Suprapubic skin (tissue), 4 donors: ENCODE data around the gene CHN2. TPM values are rescaled to one million over a fixed set of nuclear protein-coding genes. Genes with fewer than 3 reads are reported as not detected.

Experiments
- DNase-seq, 2 donors: peaks; one replicate each; pipeline ENCODE4 v3.0.0-alpha.2; 2019; ENCODE audit warnings: low spot score in 2 of 2
- H3K27ac ChIP-seq: fragments of 200-600 bp; sonication (generic); one replicate; pipeline ENCODE4 v1.5.1; 2019
- H3K27me3 ChIP-seq: fragments of 200-600 bp; sonication (generic); one replicate; pipeline ENCODE4 v1.5.1; 2019
- H3K36me3 ChIP-seq: fragments of 200-600 bp; sonication (generic); one replicate; pipeline ENCODE4 v1.5.1; 2019
- H3K4me1 ChIP-seq: fragments of 200-600 bp; sonication (generic); one replicate; pipeline ENCODE4 v1.5.1; 2019
- H3K4me3 ChIP-seq: fragments of 200-600 bp; sonication (generic); one replicate; pipeline ENCODE4 v1.5.1; 2019; ENCODE audit warnings: mild to moderate bottlenecking
- H3K9me3 ChIP-seq: fragments of 200-600 bp; sonication (generic); one replicate; pipeline ENCODE4 v1.5.1; 2019
- EP300 ChIP-seq: sonication (generic); formaldehyde crosslinking; IDR thresholded peaks from one replicate; pipeline ENCODE4 v1.6.1; 2017; ENCODE audit warnings: antibody characterized with exemption
- POLR2A ChIP-seq, 2 donors: fragments of 450-650 bp; IDR thresholded peaks; one replicate each; pipeline ENCODE4 v1.6.1; 2017; ENCODE audit warnings: antibody characterized with exemption in 2 of 2, mild to moderate bottlenecking in 2 of 2, moderate library complexity in 2 of 2
- POLR2AphosphoS5 ChIP-seq, 3 donors: sonication (generic); formaldehyde crosslinking; IDR thresholded peaks; one replicate each; pipeline ENCODE4 v1.6.1; 2017; ENCODE audit warnings: antibody characterized with exemption in 3 of 3
- WGBS: methylation state at CpG from one replicate; pipeline ENCODE4 v1.1.5; 2018; 5-methylcytosine and 5-hydroxymethylcytosine counted together
- total RNA-seq, 4 donors: library from RNA; depleted of rRNA; stranded (reverse); fragments of >200 nt; gene quantifications; one replicate each; pipeline ENCODE4 v1.1.0, GENCODE V29; 2016
- TF ChIP-seq, protein P1 (sequence below), 2 donors: fragments of 200-600 bp in 1 of 2; fragments of 450-650 bp in 1 of 2; sonication (generic) in 1 of 2; IDR thresholded peaks; one replicate each; pipeline ENCODE4 v1.5.1; 2016 to 2019; ENCODE audit warnings: antibody characterized with exemption in 2 of 2, mild to moderate bottlenecking in 1 of 2, moderate library complexity in 1 of 2

Gene CHN2
- total RNA-seq, 4 donors from 2014 or later: 3.3 to 9.6 (median 6.2) TPM

GRCh38 chr7:29391262-29391661 is 196.7 kb downstream of the CHN2 start:
- Histone ChIP-seq H3K27ac (no peak overlapping the region), H3K36me3 (no peaks in the 10 kb centered on the region), H3K4me3 (no peak overlapping the region), H3K9me3 (no peaks in the 10 kb centered on the region), H3K27me3 (peaks cover 11% of the 10 kb centered on the region), H3K4me1 (no peaks in the 10 kb centered on the region)
- no peak for DNase-seq
- TF ChIP-seq EP300 (no peak), POLR2AphosphoS5 (IDR thresholded peaks at IDR 0.05) (no peak), POLR2A (IDR thresholded peaks at IDR 0.05) (no peak)
- TF ChIP-seq, protein P1, sequence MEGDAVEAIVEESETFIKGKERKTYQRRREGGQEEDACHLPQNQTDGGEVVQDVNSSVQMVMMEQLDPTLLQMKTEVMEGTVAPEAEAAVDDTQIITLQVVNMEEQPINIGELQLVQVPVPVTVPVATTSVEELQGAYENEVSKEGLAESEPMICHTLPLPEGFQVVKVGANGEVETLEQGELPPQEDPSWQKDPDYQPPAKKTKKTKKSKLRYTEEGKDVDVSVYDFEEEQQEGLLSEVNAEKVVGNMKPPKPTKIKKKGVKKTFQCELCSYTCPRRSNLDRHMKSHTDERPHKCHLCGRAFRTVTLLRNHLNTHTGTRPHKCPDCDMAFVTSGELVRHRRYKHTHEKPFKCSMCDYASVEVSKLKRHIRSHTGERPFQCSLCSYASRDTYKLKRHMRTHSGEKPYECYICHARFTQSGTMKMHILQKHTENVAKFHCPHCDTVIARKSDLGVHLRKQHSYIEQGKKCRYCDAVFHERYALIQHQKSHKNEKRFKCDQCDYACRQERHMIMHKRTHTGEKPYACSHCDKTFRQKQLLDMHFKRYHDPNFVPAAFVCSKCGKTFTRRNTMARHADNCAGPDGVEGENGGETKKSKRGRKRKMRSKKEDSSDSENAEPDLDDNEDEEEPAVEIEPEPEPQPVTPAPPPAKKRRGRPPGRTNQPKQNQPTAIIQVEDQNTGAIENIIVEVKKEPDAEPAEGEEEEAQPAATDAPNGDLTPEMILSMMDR (IDR thresholded peaks at IDR 0.05): no peak
- 78% methylated on average over 1 of the region's 1 CpG for WGBS

DNA sequence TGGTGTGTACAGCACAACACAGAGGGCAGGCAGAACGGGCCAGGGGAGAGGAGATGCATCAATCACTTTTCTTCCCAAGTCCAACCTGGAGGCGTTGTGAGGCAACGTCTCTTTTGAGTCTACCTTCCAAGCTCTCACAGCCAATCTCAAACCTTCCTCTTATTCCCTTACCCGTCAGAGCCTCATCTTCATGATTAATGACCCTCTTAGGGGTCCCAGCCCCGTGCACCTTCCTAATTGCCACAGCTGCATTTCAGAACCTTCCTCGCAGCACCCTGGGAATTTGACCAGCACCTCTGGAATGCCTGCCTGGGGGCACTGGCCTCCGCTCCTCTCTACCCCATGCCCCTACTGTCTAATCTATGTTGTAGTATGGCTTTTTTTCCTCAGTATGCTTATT is 199.7 kb downstream of the CHN2 start:
- no peak for DNase-seq
- TF ChIP-seq EP300 (no peak), POLR2AphosphoS5 (IDR thresholded peaks at IDR 0.05) (no peak), POLR2A (IDR thresholded peaks at IDR 0.05) (no peak)
- TF ChIP-seq, protein P1 (IDR thresholded peaks at IDR 0.05): no peak
- H3K36me3 ChIP-seq: peaks cover 3% of the 10 kb centered on the region
- peaks cover 6% of the 10 kb centered on the region for H3K27me3 ChIP-seq
- no peak overlapping the region for H3K4me3 ChIP-seq
- 65% methylated on average over 7 of the region's 7 CpGs for WGBS
- no peaks in the 10 kb centered on the region for H3K4me1 ChIP-seq
- H3K9me3 ChIP-seq: no peaks in the 10 kb centered on the region
- H3K27ac ChIP-seq: no peak overlapping the region

GRCh38 chr7:29396563-29396962 is 202.0 kb downstream of the CHN2 start:
- Histone ChIP-seq H3K27ac (no peak overlapping the region), H3K27me3 (peaks cover 6% of the 10 kb centered on the region), H3K4me3 (no peak overlapping the region), H3K9me3 (no peaks in the 10 kb centered on the region), H3K4me1 (no peaks in the 10 kb centered on the region), H3K36me3 (peaks cover 3% of the 10 kb centered on the region)
- DNase-seq: no peak
- TF ChIP-seq, protein P1 (IDR thresholded peaks at IDR 0.05): no peak
- TF ChIP-seq EP300 (no peak), POLR2A (IDR thresholded peaks at IDR 0.05) (no peak), POLR2AphosphoS5 (IDR thresholded peaks at IDR 0.05) (no peak)
- 90% methylated on average over 7 of the region's 7 CpGs for WGBS

DNA sequence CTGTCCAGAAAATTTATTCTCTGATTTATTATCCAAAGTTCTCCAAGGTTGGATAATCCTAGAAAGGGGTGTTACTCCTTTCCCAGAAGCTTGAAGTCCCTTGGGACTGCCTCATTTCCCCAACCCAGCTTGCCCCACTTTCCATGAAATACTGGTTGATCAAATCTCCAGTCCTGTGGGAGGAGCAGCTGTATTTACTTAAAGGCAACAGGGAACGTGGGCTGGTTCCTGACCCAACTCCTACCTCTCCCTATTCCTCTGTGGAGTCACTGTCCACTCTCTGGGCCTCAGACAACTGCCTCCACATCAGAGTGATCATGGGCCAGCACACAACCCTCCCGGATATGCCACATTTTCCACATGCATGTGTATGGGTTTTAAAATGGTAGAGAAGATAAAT is 202.8 kb downstream of the CHN2 start:
- H3K27ac ChIP-seq: no peak overlapping the region
- peaks cover 6% of the 10 kb centered on the region for H3K27me3 ChIP-seq
- TF ChIP-seq POLR2AphosphoS5 (IDR thresholded peaks at IDR 0.05): no peak
- no peak for TF ChIP-seq POLR2A (IDR thresholded peaks at IDR 0.05)
- TF ChIP-seq EP300: no peak
- TF ChIP-seq, protein P1 (IDR thresholded peaks at IDR 0.05): no peak
- WGBS: 56% methylated on average over 2 of the region's 2 CpGs
- no peaks in the 10 kb centered on the region for H3K4me1 ChIP-seq
- H3K36me3 ChIP-seq: peaks cover 3% of the 10 kb centered on the region
- no peaks in the 10 kb centered on the region for H3K9me3 ChIP-seq
- DNase-seq: no peak
- no peak overlapping the region for H3K4me3 ChIP-seq

GRCh38 chr7:29398011-29398410 is 203.4 kb downstream of the CHN2 start:
- no peak for TF ChIP-seq EP300
- no peak for TF ChIP-seq POLR2A (IDR thresholded peaks at IDR 0.05)
- TF ChIP-seq POLR2AphosphoS5 (IDR thresholded peaks at IDR 0.05): no peak
- TF ChIP-seq, protein P1 (IDR thresholded peaks at IDR 0.05): no peak
- Histone ChIP-seq H3K27ac (no peak overlapping the region), H3K27me3 (peaks cover 6% of the 10 kb centered on the region), H3K4me3 (no peak overlapping the region), H3K36me3 (peaks cover 3% of the 10 kb centered on the region), H3K4me1 (no peaks in the 10 kb centered on the region), H3K9me3 (no peaks in the 10 kb centered on the region)
- no peak for DNase-seq
- 87% methylated on average over 4 of the region's 4 CpGs for WGBS
